A673 (cell line): ENCODE results near the gene SCAMP4. TPM values are rescaled to one million over a fixed set of nuclear protein-coding genes. Genes with fewer than 3 reads are reported as not detected.

Experiments
- BruUV-seq: library from RNA; stranded (reverse); fragments of 400-500 nt; replicated peaks from 2 replicates; lab custom pipeline; 2021; lab: Mats Ljungman, UMichigan
- CTCF ChIA-PET: fragments of 300-600 bp; sonication (Branson Sonifier 250); formaldehyde crosslinking; loops from one replicate; lab custom pipeline; 2022; ENCODE audit warnings: antibody characterized with exemption; lab: Charles Lee
- POLR2A ChIA-PET: fragments of 300-600 bp; sonication (Branson Sonifier 250); formaldehyde crosslinking; loops from one replicate; lab custom pipeline; 2022; ENCODE audit warnings: antibody characterized with exemption; ENCODE audit not compliant: low non-redundant PET; lab: Charles Lee
- DNase-seq: peaks from one replicate; pipeline ENCODE4 v3.0.0-alpha.2; 2015; ENCODE audit warnings: low spot score
- H3K27ac ChIP-seq: fragments of 200-600 bp; sonication (generic); 2 replicates; pipeline ENCODE4 v1.5.1; 2016; ENCODE audit warnings: mixed run types, low read depth, mild to moderate bottlenecking, mixed read lengths, antibody characterized with exemption, low read length; ENCODE audit not compliant: poor library complexity, severe bottlenecking
- H3K27me3 ChIP-seq: fragments of 200-600 bp; sonication (generic); replicated peaks from 2 replicates; pipeline ENCODE4 v1.6.1; 2017; ENCODE audit warnings: mixed run types, low read depth, mild to moderate bottlenecking, mixed read lengths, antibody characterized with exemption, low read length; ENCODE audit not compliant: insufficient read depth, poor library complexity
- H3K36me3 ChIP-seq: fragments of 200-600 bp; sonication (generic); 2 replicates; pipeline ENCODE4 v1.6.1; 2016; ENCODE audit warnings: mixed run types, mild to moderate bottlenecking, mixed read lengths, antibody characterized with exemption, low read length; ENCODE audit not compliant: insufficient read depth, poor library complexity, severe bottlenecking
- H3K4me1 ChIP-seq: fragments of 200-600 bp; sonication (generic); 2 replicates; pipeline ENCODE4 v1.6.1; 2017; ENCODE audit warnings: mixed run types, mild to moderate bottlenecking, mixed read lengths, antibody characterized with exemption, low read length; ENCODE audit not compliant: insufficient read depth, poor library complexity, severe bottlenecking
- H3K4me3 ChIP-seq: fragments of 200-600 bp; sonication (generic); 2 replicates; pipeline ENCODE4 v1.5.1; 2016; ENCODE audit warnings: low read depth, mixed run types, mild to moderate bottlenecking, mixed read lengths, low read length; ENCODE audit not compliant: poor library complexity, severe bottlenecking
- H3K9me3 ChIP-seq: fragments of 200-600 bp; sonication (generic); 2 replicates; pipeline ENCODE4 v1.6.1; 2016; ENCODE audit warnings: mixed run types, low read depth, mild to moderate bottlenecking, mixed read lengths, antibody characterized with exemption, low read length; ENCODE audit not compliant: poor library complexity, severe bottlenecking
- EZH2 ChIP-seq: fragments of 200-600 bp; sonication (generic); IDR thresholded peaks from 2 replicates; pipeline ENCODE4 v1.6.1; 2017; ENCODE audit warnings: borderline replicate concordance, low read depth, mild to moderate bottlenecking, mixed read lengths, antibody characterized with exemption, low read length; ENCODE audit not compliant: poor library complexity, severe bottlenecking
- intact Hi-C: fragments of 100-400 bp; cut with micrococcal nuclease; formaldehyde crosslinking; loops from one replicate; pipeline ENCODE4 v1.10.0; 2022; ENCODE audit not compliant: unreplicated experiment
- total RNA-seq: library from RNA; stranded (reverse); gene quantifications from 2 replicates; pipeline ENCODE4 v1.2.3, GENCODE V29; 2021
- TF ChIP-seq, protein P1 (sequence below): fragments of 300-800, 200-600 bp; sonication (generic); conservative IDR thresholded peaks from 2 replicates; pipeline ENCODE4 v1.5.1; 2017; ENCODE audit warnings: low read depth, mild to moderate bottlenecking, antibody characterized with exemption, low read length, moderate library complexity, mixed read lengths

SCAMP4 gene
- total RNA-seq, 1 experiment from 2014 or later, result 88.4 TPM

DNA sequence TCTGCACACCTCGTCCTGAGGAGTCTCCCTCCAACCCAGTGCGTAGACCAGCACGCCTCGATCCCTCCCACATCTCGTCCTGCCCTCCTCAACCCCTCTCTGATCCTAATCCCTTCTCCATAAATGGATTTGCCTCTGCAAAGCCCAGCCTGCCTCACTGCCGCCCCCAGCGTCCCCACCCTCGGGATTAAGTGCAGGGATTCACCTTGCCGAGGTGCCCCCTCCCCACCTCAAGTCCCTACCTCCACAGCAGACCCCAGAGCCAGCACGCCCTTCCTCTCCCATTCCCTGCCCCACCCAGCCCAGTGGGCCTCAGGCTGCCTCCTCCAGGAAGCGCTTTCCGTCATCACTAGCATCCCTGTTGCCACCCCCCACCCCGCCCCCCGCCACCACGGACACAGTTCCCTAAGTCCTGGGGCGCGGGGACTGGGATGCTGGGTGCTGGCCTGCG, 45.8 kb upstream of the SCAMP4 start:
- peak overlapping the region; percentile 49 for H3K27ac ChIP-seq
- peaks cover 67% of the 10 kb centered on the region for H3K4me1 ChIP-seq
- no peaks in the 10 kb centered on the region for H3K36me3 ChIP-seq
- no peak for TF ChIP-seq EZH2
- TF ChIP-seq, protein P1, sequence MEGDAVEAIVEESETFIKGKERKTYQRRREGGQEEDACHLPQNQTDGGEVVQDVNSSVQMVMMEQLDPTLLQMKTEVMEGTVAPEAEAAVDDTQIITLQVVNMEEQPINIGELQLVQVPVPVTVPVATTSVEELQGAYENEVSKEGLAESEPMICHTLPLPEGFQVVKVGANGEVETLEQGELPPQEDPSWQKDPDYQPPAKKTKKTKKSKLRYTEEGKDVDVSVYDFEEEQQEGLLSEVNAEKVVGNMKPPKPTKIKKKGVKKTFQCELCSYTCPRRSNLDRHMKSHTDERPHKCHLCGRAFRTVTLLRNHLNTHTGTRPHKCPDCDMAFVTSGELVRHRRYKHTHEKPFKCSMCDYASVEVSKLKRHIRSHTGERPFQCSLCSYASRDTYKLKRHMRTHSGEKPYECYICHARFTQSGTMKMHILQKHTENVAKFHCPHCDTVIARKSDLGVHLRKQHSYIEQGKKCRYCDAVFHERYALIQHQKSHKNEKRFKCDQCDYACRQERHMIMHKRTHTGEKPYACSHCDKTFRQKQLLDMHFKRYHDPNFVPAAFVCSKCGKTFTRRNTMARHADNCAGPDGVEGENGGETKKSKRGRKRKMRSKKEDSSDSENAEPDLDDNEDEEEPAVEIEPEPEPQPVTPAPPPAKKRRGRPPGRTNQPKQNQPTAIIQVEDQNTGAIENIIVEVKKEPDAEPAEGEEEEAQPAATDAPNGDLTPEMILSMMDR, result no peak
- H3K4me3 ChIP-seq, result peak overlapping the region; percentile 85
- no peaks in the 10 kb centered on the region for H3K27me3 ChIP-seq
- BruUV-seq, result no TSS peak
- CTCF ChIA-PET, result no interaction called here
- intact Hi-C loops, result loop anchor here (5.0 kb wide), 1 partner anchor 592 kb away; the partner anchor contains the start of gene CIRBP
- no peak for DNase-seq
- no peaks in the 10 kb centered on the region for H3K9me3 ChIP-seq
- POLR2A ChIA-PET, result no interaction called here

DNA sequence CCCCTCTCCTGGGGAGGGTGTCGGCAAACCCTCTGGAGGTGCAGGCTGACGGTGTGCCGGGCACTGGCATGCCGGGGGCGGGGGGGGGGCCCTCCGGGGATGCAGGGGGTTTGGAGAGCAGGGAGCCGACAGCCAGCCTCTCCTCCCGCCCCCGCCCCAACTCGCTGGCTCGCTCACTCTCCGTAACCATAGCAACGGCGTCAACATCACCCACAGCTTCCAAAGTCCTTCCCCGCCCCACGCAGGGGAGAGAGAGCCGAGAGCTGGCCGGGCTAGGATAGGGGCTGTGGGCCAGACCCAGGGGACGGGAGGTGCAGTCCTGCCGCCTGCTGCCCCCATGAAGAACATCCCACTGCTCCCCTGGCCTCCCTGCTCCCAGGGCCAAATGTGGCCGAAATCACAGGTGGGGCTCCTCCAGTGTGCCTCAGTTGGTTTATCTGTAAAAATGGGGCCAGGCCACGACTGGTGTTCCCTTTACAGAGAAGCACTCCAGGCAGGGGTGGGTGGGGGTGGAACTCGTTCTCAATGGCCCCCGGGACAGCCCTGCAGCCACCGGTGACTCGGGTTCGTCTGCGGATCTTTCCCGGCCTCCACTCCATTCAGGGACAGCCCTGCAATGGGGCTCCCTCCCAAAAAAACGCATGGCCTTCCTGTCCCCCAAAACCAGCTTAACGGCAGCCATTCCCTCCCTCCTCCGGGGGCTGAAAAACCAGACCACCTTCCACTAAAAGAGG, 45.0 kb upstream of the SCAMP4 start:
- CTCF ChIA-PET, result no interaction called here
- TF ChIP-seq, protein P1, result no peak
- no peak for TF ChIP-seq EZH2
- H3K36me3 ChIP-seq, result no peaks in the 10 kb centered on the region
- no peaks in the 10 kb centered on the region for H3K27me3 ChIP-seq
- H3K27ac ChIP-seq, result peak overlapping the region; percentile 50
- POLR2A ChIA-PET, result no interaction called here
- BruUV-seq, result no TSS peak
- H3K4me1 ChIP-seq, result peaks cover 58% of the 10 kb centered on the region
- H3K4me3 ChIP-seq, result peak overlapping the region; percentile 85
- intact Hi-C loops, result no loop called here
- H3K9me3 ChIP-seq, result no peaks in the 10 kb centered on the region
- peak; percentile 87 for DNase-seq

DNA sequence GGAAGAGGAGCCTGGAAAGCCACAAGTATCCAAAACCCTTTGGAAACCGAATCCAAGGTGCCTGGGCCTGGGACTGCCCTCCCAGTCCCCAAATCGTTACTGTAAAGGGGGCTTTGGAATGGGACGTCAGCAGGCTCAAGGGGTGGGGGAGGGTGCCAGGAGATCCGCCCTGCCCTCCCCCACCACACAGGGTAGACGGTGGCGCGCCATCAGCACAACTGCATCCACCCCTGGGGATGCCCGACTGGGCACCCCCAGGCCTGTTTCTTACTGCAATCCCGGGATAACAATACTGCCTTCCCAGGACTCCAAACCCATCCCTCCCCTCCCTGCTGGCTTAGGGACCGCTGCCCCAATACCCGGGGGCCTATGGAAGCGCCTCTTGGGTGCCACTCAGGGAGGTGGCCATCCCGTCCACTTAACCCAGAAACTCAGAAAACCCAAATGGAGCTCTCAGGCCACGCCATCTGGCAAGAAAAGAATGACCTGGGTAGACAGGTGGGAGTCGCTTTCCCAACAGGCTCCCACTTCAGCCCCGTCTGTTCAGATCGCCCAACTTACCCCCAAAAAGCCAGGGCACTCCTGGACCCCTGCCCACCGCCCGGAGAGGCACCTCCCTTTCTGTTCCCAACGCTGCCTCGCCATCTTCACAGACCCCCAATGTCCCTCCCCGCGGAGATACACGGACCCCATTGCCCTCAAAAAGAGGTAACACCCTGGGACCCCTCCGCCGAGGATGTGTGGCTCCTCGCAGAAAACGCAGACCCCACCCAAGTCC, 44.2 kb upstream of the SCAMP4 start:
- CTCF ChIA-PET, result no interaction called here

More for the DNA sequence above, 44.2 kb upstream of the SCAMP4 start:
- Histone ChIP-seq H3K4me1 (peaks cover 51% of the 10 kb centered on the region), H3K27ac (peak overlapping the region; percentile 52), H3K9me3 (no peaks in the 10 kb centered on the region), H3K4me3 (peak overlapping the region; percentile 85), H3K27me3 (no peaks in the 10 kb centered on the region), H3K36me3 (no peaks in the 10 kb centered on the region)
- DNase-seq, result no peak
- BruUV-seq, result no TSS peak
- intact Hi-C loops, result no loop called here
- TF ChIP-seq, protein P1, result no peak
- no peak for TF ChIP-seq EZH2
- POLR2A ChIA-PET, result no interaction called here
